B cell (primary cell): ENCODE results near the gene NFIC. TPM values are rescaled to one million over a fixed set of nuclear protein-coding genes. Genes with fewer than 3 reads are reported as not detected.

Experiments used
- ATAC-seq: fragments of 200-7000 bp; cut with Tn5 transposase; one replicate; pipeline ENCODE4 v1.10.0; 2021; ENCODE audit warnings: low read depth, mild to moderate bottlenecking, moderate number of reproducible peaks, moderate library complexity
- CTCF ChIA-PET: fragments of 350-600 bp; sonication (Branson Sonifier 250); formaldehyde crosslinking; loops from one replicate; lab custom pipeline; 2021; ENCODE audit warnings: antibody characterized with exemption, inconsistent platforms; lab: Charles Lee
- POLR2A ChIA-PET: fragments of 350-600 bp; sonication (Branson Sonifier 250); formaldehyde crosslinking; loops from one replicate; lab custom pipeline; 2021; ENCODE audit warnings: antibody characterized with exemption; lab: Charles Lee
- DNase-seq: peaks from one replicate; pipeline ENCODE4 v3.0.0; 2013
- H2AFZ ChIP-seq: 2 replicates; pipeline ENCODE4 v1.6.1; 2012; ENCODE audit warnings: mild to moderate bottlenecking, low read depth, low read length; ENCODE audit not compliant: insufficient read depth, poor library complexity, severe bottlenecking
- H3K27ac ChIP-seq, 2 donors: 1 replicate in 1 of 2; 2 replicates in 1 of 2; pipeline ENCODE4 v1.5.1; 2012 to 2013; ENCODE audit warnings: low read length in 2 of 2, mild to moderate bottlenecking in 2 of 2, moderate library complexity in 1 of 2
- H3K27me3 ChIP-seq, 4 experiments: fragments of 200-600 bp in 1 of 4; sonication (generic) in 1 of 4; replicated peaks in 1 of 4; 1 replicate in 2 of 4; 2 replicates in 2 of 4; pipeline versions ENCODE4 v1.6.1 to v1.7.0; 2013 to 2016; ENCODE audit warnings: low read length in 3 of 4, mild to moderate bottlenecking in 2 of 4, mixed read lengths in 1 of 4, moderate library complexity in 1 of 4; ENCODE audit not compliant: insufficient read depth in 4 of 4, control insufficient read depth in 3 of 4; ENCODE audit errors: control extremely low read depth in 1 of 4
- H3K36me3 ChIP-seq, 2 experiments: replicated peaks in 1 of 2; 1 replicate in 1 of 2; 2 replicates in 1 of 2; pipeline versions ENCODE4 v1.6.1 to v1.7.1; 2013; ENCODE audit warnings: low read length in 1 of 2; ENCODE audit not compliant: insufficient read depth in 2 of 2, control insufficient read depth in 1 of 2; ENCODE audit errors: control extremely low read depth in 1 of 2, extremely low read depth in 1 of 2
- H3K4me1 ChIP-seq, 2 donors: fragments of 200-600 bp in 1 of 2; sonication (generic) in 1 of 2; 1 replicate in 1 of 2; 2 replicates in 1 of 2; pipeline versions ENCODE4 v1.5.1 to v1.6.1; 2013 to 2017; ENCODE audit warnings: low read length in 2 of 2; ENCODE audit not compliant: control insufficient read depth in 2 of 2, insufficient read depth in 2 of 2
- H3K4me2 ChIP-seq: replicated peaks from 2 replicates; pipeline ENCODE3; 2012; ENCODE audit warnings: mild to moderate bottlenecking, low read depth, low read length; ENCODE audit not compliant: poor library complexity, severe bottlenecking
- H3K4me3 ChIP-seq, 5 experiments: fragments of 200-600 bp in 1 of 5; sonication (generic) in 1 of 5; 1 replicate in 3 of 5; 2 replicates in 2 of 5; pipeline versions ENCODE4 v1.5.1 to v1.7.0; 2011 to 2016; ENCODE audit warnings: low read length in 4 of 5, mild to moderate bottlenecking in 4 of 5, low read depth in 2 of 5, control low read depth in 1 of 5, moderate library complexity in 1 of 5; ENCODE audit not compliant: insufficient read depth in 1 of 5; ENCODE audit errors: control extremely low read depth in 1 of 5, extremely low read depth in 1 of 5
- H3K79me2 ChIP-seq: fragments of 200-600 bp; sonication (generic); one replicate; pipeline ENCODE4 v1.6.0; 2016; ENCODE audit warnings: low read length; ENCODE audit not compliant: control insufficient read depth, insufficient read depth
- H3K9ac ChIP-seq: fragments of 200-600 bp; sonication (generic); 2 replicates; pipeline ENCODE4 v1.6.1; 2017; ENCODE audit warnings: mild to moderate bottlenecking, low read length, moderate library complexity
- H3K9me3 ChIP-seq, 3 donors: one replicate each; pipeline versions ENCODE4 v1.6.1 to v1.7.1; 2013; ENCODE audit warnings: low read length in 2 of 3; ENCODE audit not compliant: control insufficient read depth in 2 of 3, insufficient read depth in 1 of 3; ENCODE audit errors: control extremely low read depth in 1 of 3
- H4K20me1 ChIP-seq: 2 replicates; pipeline ENCODE4 v1.6.0; 2012; ENCODE audit warnings: mild to moderate bottlenecking, low read length; ENCODE audit not compliant: insufficient read depth, control insufficient read depth, poor library complexity, severe bottlenecking
- H3K27ac Mint-ChIP-seq: one replicate; pipeline ENCODE4 v1.8.0; 2021; ENCODE audit warnings: mixed read lengths
- H3K27me3 Mint-ChIP-seq: one replicate; pipeline ENCODE4 v1.8.0; 2021; ENCODE audit warnings: mixed read lengths
- H3K4me1 Mint-ChIP-seq: one replicate; pipeline ENCODE4 v1.8.0; 2021; ENCODE audit warnings: mixed read lengths
- H3K4me3 Mint-ChIP-seq: one replicate; pipeline ENCODE4 v1.8.0; 2021; ENCODE audit warnings: mixed read lengths
- H3K9me3 Mint-ChIP-seq: one replicate; pipeline ENCODE4 v1.8.0; 2022; ENCODE audit warnings: mixed read lengths; ENCODE audit not compliant: insufficient read depth
- CTCF ChIP-seq: fragments of 200-600 bp; IDR thresholded peaks from one replicate; pipeline ENCODE4 v1.8.0; 2022; ENCODE audit warnings: antibody characterized with exemption, mild to moderate bottlenecking
- EZH2 ChIP-seq: IDR thresholded peaks from 2 replicates; pipeline ENCODE4 v1.6.1; 2012; ENCODE audit warnings: borderline replicate concordance, low read depth, mild to moderate bottlenecking, moderate library complexity, low read length; ENCODE audit not compliant: insufficient read depth, poor library complexity, severe bottlenecking
- WGBS: methylation state at CpG from one replicate; pipeline ENCODE4 v1.1.5; 2013; ENCODE audit warnings: missing lambda C conversion rate; ENCODE audit not compliant: insufficient coverage; 5-methylcytosine and 5-hydroxymethylcytosine counted together
- intact Hi-C: fragments of 100-400 bp; cut with micrococcal nuclease; formaldehyde crosslinking; loops from one replicate; pipeline ENCODE4 v1.10.0; 2022
- polyA plus RNA-seq: library from polyadenylated mRNA; depleted of rRNA; stranded (reverse); fragments of >200 nt; gene quantifications from 2 replicates; pipeline ENCODE4 v1.2.3, GENCODE V29; 2012
- total RNA-seq, 2 donors: library from RNA; stranded (reverse); fragments of 120-200 nt in 1 of 2; gene quantifications; 1 replicate in 1 of 2; 2 replicates in 1 of 2; pipeline versions ENCODE4 v1.2.3 to v1.2.4, GENCODE V29; 2013 to 2022

The NFIC gene
- total and polyA plus RNA-seq, 2 donors (not counting 1 experiment from before 2014, with no cell fraction given): 3.8 to 23.6 TPM

GRCh38 chr19:3517638-3518037 lies 151.3 kb downstream of the NFIC start:
- Histone ChIP-seq H3K36me3 (peaks cover 0 to 30% of the 10 kb centered on the region in 2 experiments), H3K9ac (no peak overlapping the region), H3K79me2 (peaks cover 98% of the 10 kb centered on the region), H3K4me3 (no peak overlapping the region), H3K27ac (peak overlapping the region in 1 of 2 donors; percentile 21), H3K4me2 (no peak overlapping the region), H4K20me1 (peaks cover 97% of the 10 kb centered on the region), H3K9me3 (peaks cover 0 to 5% (median 0%) of the 10 kb centered on the region in 3 donors), H3K4me1 (peaks cover 10 to 31% of the 10 kb centered on the region in 2 donors), H2AFZ (no peak overlapping the region), H3K27me3 (no peaks in the 10 kb centered on the region)
- Mint-ChIP-seq H3K4me3 (no peak overlapping the region), H3K4me1 (peaks cover 47% of the 10 kb centered on the region), H3K27me3 (no peaks in the 10 kb centered on the region), H3K27ac (no peak overlapping the region), H3K9me3 (no peaks in the 10 kb centered on the region)
- WGBS: no CpG with 5 or more reads among the region's 2 CpGs
- POLR2A ChIA-PET: interaction anchor here (0.7 kb wide), 1 partner anchor 57 kb away, joined by 5 read pairs; no protein-coding TSS in a partner anchor
- TF ChIP-seq CTCF: no peak
- no peak for TF ChIP-seq EZH2
- DNase-seq (no peak), ATAC-seq (no peak)
- CTCF ChIA-PET: interaction anchor here (0.7 to 1.2 kb wide), 2 partner anchors 27 to 740 kb away, joined by 3 read pairs; no protein-coding TSS in a partner anchor
- intact Hi-C loops: loop anchor here (5.0 kb wide), 1 partner anchor 35 kb away; no protein-coding TSS in a partner anchor

GRCh38 chr19:3518255-3518654 lies 151.9 kb downstream of the NFIC start:
- ATAC-seq: no peak
- POLR2A ChIA-PET: no interaction called here
- H3K4me3 Mint-ChIP-seq: no peak overlapping the region
- peaks cover 97% of the 10 kb centered on the region for H4K20me1 ChIP-seq
- CTCF ChIA-PET: interaction anchor here (0.7 to 0.8 kb wide), 2 partner anchors 85 to 740 kb away, joined by 3 read pairs; no protein-coding TSS in a partner anchor
- no peak overlapping the region for H3K9ac ChIP-seq
- no peak for DNase-seq
- H2AFZ ChIP-seq: no peak overlapping the region
- TF ChIP-seq EZH2 (no peak), CTCF (no peak)
- intact Hi-C loops: loop anchor here (5.0 kb wide), 1 partner anchor 34 kb away; no protein-coding TSS in a partner anchor
- H3K36me3 ChIP-seq: peaks cover 0 to 35% of the 10 kb centered on the region in 2 experiments
- H3K27ac ChIP-seq: no peak overlapping the region
- peaks cover 98% of the 10 kb centered on the region for H3K79me2 ChIP-seq
- no peaks in the 10 kb centered on the region for H3K9me3 Mint-ChIP-seq
- peaks cover 46% of the 10 kb centered on the region for H3K4me1 Mint-ChIP-seq
- H3K27ac Mint-ChIP-seq: peak overlapping the region; percentile 32
- no peak overlapping the region for H3K4me3 ChIP-seq
- no peak overlapping the region for H3K4me2 ChIP-seq
- 96% methylated on average over 10 of the region's 10 CpGs for WGBS
- no peaks in the 10 kb centered on the region for H3K27me3 Mint-ChIP-seq
- no peaks in the 10 kb centered on the region for H3K27me3 ChIP-seq
- peaks cover 10 to 31% of the 10 kb centered on the region in 2 donors for H3K4me1 ChIP-seq
- H3K9me3 ChIP-seq: peaks cover 0 to 5% (median 0%) of the 10 kb centered on the region in 3 donors
